ENCODE results near the gene ATXN1. TPM values are rescaled to one million over a fixed set of nuclear protein-coding genes. Genes with fewer than 3 reads are reported as not detected.

The ATXN1 gene
- total and polyA plus RNA-seq, 2 of the 13 experiments (the other 11 are each of a cell fraction or from before 2014, with no cell fraction given), result 20.7 to 39.5 TPM

- TF ChIP-seq ZHX2 (IDR thresholded peaks at IDR 0.05; ENCODE audit: low read depth) (no peak), ZHX2 (CRISPR knock-in tag; IDR thresholded peaks at IDR 0.05; ENCODE audit: borderline replicate concordance) (no peak), LBX2 (CRISPR knock-in tag; IDR thresholded peaks at IDR 0.05; ENCODE audit: borderline replicate concordance) (no peak), ZNF737 (CRISPR knock-in tag; IDR thresholded peaks at IDR 0.05; ENCODE audit: borderline replicate concordance) (no peak), ZNF335 (CRISPR knock-in tag; IDR thresholded peaks at IDR 0.05) (peak; percentile 62; the same call in 1 of the 2 replicates), MTF1 (CRISPR knock-in tag; IDR thresholded peaks at IDR 0.05) (no peak), ZNF619 (CRISPR knock-in tag; IDR thresholded peaks at IDR 0.05) (no peak), ZNF567 (CRISPR knock-in tag; IDR thresholded peaks at IDR 0.05; ENCODE audit: borderline replicate concordance) (no peak), ZMYM2 (CRISPR knock-in tag; IDR thresholded peaks at IDR 0.05) (no peak), ZNF720 (CRISPR knock-in tag; IDR thresholded peaks at IDR 0.05) (no peak), RFXANK (CRISPR knock-in tag; IDR thresholded peaks at IDR 0.05) (0 out of 2 replicates have a peak, but pooled peaks have one; percentile 63), ZSCAN21 (CRISPR knock-in tag; IDR thresholded peaks at IDR 0.05; ENCODE audit: borderline replicate concordance) (peak; percentile 27; the same call in 1 of the 2 replicates), ATF4 (CRISPR knock-in tag; IDR thresholded peaks at IDR 0.05) (peak in 1 of 2 experiments; percentile 81; a peak in 2 of 4 replicates), SMAD9 (CRISPR knock-in tag; IDR thresholded peaks at IDR 0.05) (no peak), ZNF747 (CRISPR knock-in tag; IDR thresholded peaks at IDR 0.05; ENCODE audit: borderline replicate concordance) (peak; percentile 38; the same call in 1 of the 2 replicates), MATR3 (CRISPR knock-in tag; IDR thresholded peaks at IDR 0.05) (no peak), CSRNP1 (CRISPR knock-in tag; IDR thresholded peaks at IDR 0.05) (no peak), POGZ (CRISPR knock-in tag; IDR thresholded peaks at IDR 0.05) (peak; percentile 84), ZSCAN12 (CRISPR knock-in tag; IDR thresholded peaks at IDR 0.05) (no peak), ATF3 (CRISPR knock-in tag; IDR thresholded peaks at IDR 0.05) (peak; percentile 91), ZNF570 (CRISPR knock-in tag; IDR thresholded peaks at IDR 0.05; ENCODE audit: borderline replicate concordance) (no peak)
Observed at GRCh38 chr6:16539086-16539931, 222.0 kb downstream of the ATXN1 start (continued).
